ENCODE results near the gene ABL2.

GRCh38 chr1:179145521-179145920, 84.0 kb downstream of the ABL2 start:
- TF ChIP-seq POLR2A (IDR thresholded peaks at IDR 0.05; ENCODE audit: low read depth, low read length) (no peak), POLR2AphosphoS5 (IDR thresholded peaks at IDR 0.05; ENCODE audit: low read depth, low read length) (no peak), TAF1 (IDR thresholded peaks at IDR 0.05; ENCODE audit: low read depth, low read length) (no peak), SPI1 (IDR thresholded peaks at IDR 0.05; ENCODE audit: low read depth, low read length) (no peak)

Data from GM12891 (cell line).